OCI-LY7 (cell line): ENCODE measurements around the gene SLF1. TPM values are rescaled to one million over a fixed set of nuclear protein-coding genes. Genes with fewer than 3 reads are reported as not detected.

Source experiments
- BruUV-seq: library from RNA; stranded (reverse); fragments of 400-500 nt; replicated peaks from 2 replicates; lab custom pipeline; 2021; lab: Mats Ljungman, UMichigan
- CTCF ChIA-PET: fragments of 300-600 bp; sonication (Branson Sonifier 250); formaldehyde crosslinking; loops from one replicate; lab custom pipeline; 2022; ENCODE audit warnings: antibody characterized with exemption; ENCODE audit not compliant: unreplicated experiment; lab: Charles Lee
- POLR2A ChIA-PET: fragments of 300-600 bp; sonication (Branson Sonifier 250); formaldehyde crosslinking; loops from one replicate; lab custom pipeline; 2022; ENCODE audit warnings: antibody characterized with exemption; lab: Charles Lee
- DNase-seq: peaks from one replicate; pipeline ENCODE4 v3.0.0-alpha.2; 2015; ENCODE audit warnings: low spot score
- H2AFZ ChIP-seq: fragments of 200-600 bp; sonication (generic), shearing (Covaris generic); 2 replicates; pipeline ENCODE4 v1.6.1; 2014; ENCODE audit warnings: mild to moderate bottlenecking, antibody characterized with exemption, low read length, moderate library complexity
- H3K27ac ChIP-seq: fragments of 200-600 bp; sonication (generic); 2 replicates; pipeline ENCODE4 v1.5.1; 2014; ENCODE audit warnings: mixed run types, low read depth, mild to moderate bottlenecking, moderate library complexity, low read length, inconsistent platforms; ENCODE audit not compliant: poor library complexity, severe bottlenecking
- H3K36me3 ChIP-seq: fragments of 200-600 bp; sonication (generic); 2 replicates; pipeline ENCODE4 v1.6.1; 2014; ENCODE audit warnings: mild to moderate bottlenecking, antibody characterized with exemption, low read length, moderate library complexity, mixed read lengths; ENCODE audit not compliant: insufficient read depth
- H3K4me1 ChIP-seq: fragments of 200-600 bp; sonication (generic); 2 replicates; pipeline ENCODE4 v1.5.1; 2014; ENCODE audit warnings: mild to moderate bottlenecking, low read length; ENCODE audit not compliant: insufficient read depth, poor library complexity, severe bottlenecking
- H3K4me2 ChIP-seq: fragments of 200-600 bp; sonication (generic); 2 replicates; pipeline ENCODE4 v1.6.1; 2014; ENCODE audit warnings: mild to moderate bottlenecking, low read length
- H3K4me3 ChIP-seq: fragments of 200-600 bp; sonication (generic); 2 replicates; pipeline ENCODE4 v1.5.1; 2014; ENCODE audit warnings: mild to moderate bottlenecking, low read depth, low read length; ENCODE audit not compliant: poor library complexity, severe bottlenecking
- H3K79me2 ChIP-seq: fragments of 200-600 bp; sonication (generic); 2 replicates; pipeline ENCODE4 v1.6.1; 2016; ENCODE audit warnings: low read depth, mild to moderate bottlenecking, low read length, moderate library complexity, mixed read lengths; ENCODE audit not compliant: insufficient read depth
- H3K9me2 ChIP-seq: fragments of 200-600 bp; sonication (generic); 2 replicates; pipeline ENCODE4 v1.6.1; 2016; ENCODE audit warnings: mild to moderate bottlenecking, low read length, mixed read lengths; ENCODE audit not compliant: insufficient read depth
- H3K9me3 ChIP-seq: fragments of 200-600 bp; sonication (generic); 2 replicates; pipeline ENCODE4 v1.6.1; 2014; ENCODE audit warnings: mild to moderate bottlenecking, mixed run types, low read length, mixed read lengths
- H4K20me1 ChIP-seq: fragments of 200-600 bp; sonication (generic); 2 replicates; pipeline ENCODE4 v1.6.1; 2014; ENCODE audit warnings: mild to moderate bottlenecking, antibody characterized with exemption, low read length, moderate library complexity, mixed read lengths; ENCODE audit not compliant: insufficient read depth
- EZH2phosphoT487 ChIP-seq: fragments of 200-600 bp; sonication (generic); IDR thresholded peaks from 2 replicates; pipeline ENCODE4 v1.6.1; 2018; ENCODE audit warnings: low read depth, borderline replicate concordance, mild to moderate bottlenecking, mixed run types, antibody characterized with exemption, low read length, moderate library complexity, mixed read lengths
- intact Hi-C: fragments of 100-400 bp; cut with micrococcal nuclease; formaldehyde crosslinking; loops from one replicate; pipeline ENCODE4 v1.10.0; 2022; ENCODE audit not compliant: unreplicated experiment
- total RNA-seq, 2 experiments: library from RNA; depleted of rRNA in 1 of 2; stranded (reverse); fragments of >200 nt in 1 of 2; shearing (Covaris generic) in 1 of 2; gene quantifications; 2 replicates each; pipeline ENCODE4 v1.2.3, GENCODE V29; 2014 to 2022
- TF ChIP-seq, protein P1 (sequence below): fragments of 200-600 bp; sonication (generic); conservative IDR thresholded peaks from 2 replicates; pipeline ENCODE4 v1.5.1; 2014; ENCODE audit warnings: mild to moderate bottlenecking, antibody characterized with exemption, low read length, moderate library complexity, mixed read lengths

Gene SLF1
- total RNA-seq, 2 experiments from 2014 or later, result 16.0 to 20.9 TPM

DNA sequence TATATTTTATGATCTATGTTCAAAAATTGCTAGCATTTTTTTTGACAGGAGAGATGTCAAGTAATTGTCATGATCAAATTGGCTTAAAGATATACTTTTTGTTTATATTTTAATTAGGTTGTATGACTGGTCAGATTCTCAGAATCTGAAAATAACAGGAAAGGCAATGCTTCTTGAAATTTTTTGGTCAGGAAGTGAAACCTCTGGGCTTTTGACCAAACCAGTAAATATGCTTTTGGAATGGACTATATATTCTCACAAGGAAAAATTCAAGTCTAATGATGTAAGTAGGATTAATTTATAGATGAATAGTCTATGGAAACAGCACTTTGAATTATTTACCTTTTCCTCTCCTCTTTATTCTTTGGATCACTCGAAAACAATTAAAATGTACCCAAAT is 52.3 kb downstream of the SLF1 start:
- intact Hi-C loops, result no loop called here
- peaks cover 38% of the 10 kb centered on the region for H3K36me3 ChIP-seq
- H4K20me1 ChIP-seq, result no peaks in the 10 kb centered on the region
- no peaks in the 10 kb centered on the region for H3K4me1 ChIP-seq
- POLR2A ChIA-PET, result interaction anchor here (0.7 kb wide), 1 partner anchor 19 kb away, joined by 4 read pairs; no protein-coding TSS in a partner anchor
- no peak overlapping the region for H2AFZ ChIP-seq
- DNase-seq, result no peak
- H3K9me2 ChIP-seq, result no peaks in the 10 kb centered on the region
- no peak overlapping the region for H3K4me3 ChIP-seq
- no peaks in the 10 kb centered on the region for H3K9me3 ChIP-seq
- no peaks in the 10 kb centered on the region for H3K79me2 ChIP-seq
- TF ChIP-seq, protein P1, sequence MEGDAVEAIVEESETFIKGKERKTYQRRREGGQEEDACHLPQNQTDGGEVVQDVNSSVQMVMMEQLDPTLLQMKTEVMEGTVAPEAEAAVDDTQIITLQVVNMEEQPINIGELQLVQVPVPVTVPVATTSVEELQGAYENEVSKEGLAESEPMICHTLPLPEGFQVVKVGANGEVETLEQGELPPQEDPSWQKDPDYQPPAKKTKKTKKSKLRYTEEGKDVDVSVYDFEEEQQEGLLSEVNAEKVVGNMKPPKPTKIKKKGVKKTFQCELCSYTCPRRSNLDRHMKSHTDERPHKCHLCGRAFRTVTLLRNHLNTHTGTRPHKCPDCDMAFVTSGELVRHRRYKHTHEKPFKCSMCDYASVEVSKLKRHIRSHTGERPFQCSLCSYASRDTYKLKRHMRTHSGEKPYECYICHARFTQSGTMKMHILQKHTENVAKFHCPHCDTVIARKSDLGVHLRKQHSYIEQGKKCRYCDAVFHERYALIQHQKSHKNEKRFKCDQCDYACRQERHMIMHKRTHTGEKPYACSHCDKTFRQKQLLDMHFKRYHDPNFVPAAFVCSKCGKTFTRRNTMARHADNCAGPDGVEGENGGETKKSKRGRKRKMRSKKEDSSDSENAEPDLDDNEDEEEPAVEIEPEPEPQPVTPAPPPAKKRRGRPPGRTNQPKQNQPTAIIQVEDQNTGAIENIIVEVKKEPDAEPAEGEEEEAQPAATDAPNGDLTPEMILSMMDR, result no peak
- no peak for TF ChIP-seq EZH2phosphoT487
- CTCF ChIA-PET, result no interaction called here
- no peak overlapping the region for H3K4me2 ChIP-seq
- BruUV-seq, result no TSS peak
- no peak overlapping the region for H3K27ac ChIP-seq

DNA sequence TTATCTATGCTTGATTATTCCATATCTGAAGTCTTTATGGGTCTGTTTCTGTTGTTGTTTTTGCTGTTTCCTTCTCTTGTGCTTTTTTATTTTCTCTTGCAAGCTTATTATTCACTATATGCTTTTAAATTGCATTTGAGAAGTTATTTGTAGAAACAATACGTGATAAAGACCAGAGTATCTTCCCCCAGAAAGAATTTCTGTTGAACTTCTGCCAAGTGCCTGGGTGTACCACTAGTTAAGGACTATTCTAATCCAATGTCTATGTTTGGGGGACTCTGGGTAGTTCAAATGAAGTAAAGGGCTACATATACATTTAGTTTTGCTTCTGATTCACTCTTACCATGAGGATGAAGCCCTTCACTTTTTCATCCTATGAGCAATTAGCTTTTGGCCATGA is 54.3 kb downstream of the SLF1 start:
- no peak overlapping the region for H3K4me2 ChIP-seq
- H3K36me3 ChIP-seq, result peaks cover 33% of the 10 kb centered on the region
- intact Hi-C loops, result no loop called here
- no TSS peak for BruUV-seq
- no peaks in the 10 kb centered on the region for H3K9me3 ChIP-seq
- H4K20me1 ChIP-seq, result no peaks in the 10 kb centered on the region
- TF ChIP-seq, protein P1, result no peak
- TF ChIP-seq EZH2phosphoT487, result no peak
- H2AFZ ChIP-seq, result no peak overlapping the region
- H3K27ac ChIP-seq, result no peak overlapping the region
- no peaks in the 10 kb centered on the region for H3K4me1 ChIP-seq
- no peak for DNase-seq
- CTCF ChIA-PET, result no interaction called here
- POLR2A ChIA-PET, result interaction anchor here (0.6 kb wide), 3 partner anchors 61 to 503 kb away, joined by 3 to 5 read pairs (median 3); no protein-coding TSS in a partner anchor
- H3K4me3 ChIP-seq, result no peak overlapping the region
- no peaks in the 10 kb centered on the region for H3K79me2 ChIP-seq
- H3K9me2 ChIP-seq, result no peaks in the 10 kb centered on the region

GRCh38 chr5:94674490-94675382 is 56.3 kb downstream of the SLF1 start:
- peaks cover 27% of the 10 kb centered on the region for H3K36me3 ChIP-seq
- H4K20me1 ChIP-seq, result no peaks in the 10 kb centered on the region
- no peak overlapping the region for H2AFZ ChIP-seq
- BruUV-seq, result no TSS peak
- ChIA-PET POLR2A (interaction anchor here (0.6 to 0.9 kb wide), 2 partner anchors 16 to 28 kb away, joined by 3 read pairs; no protein-coding TSS in a partner anchor), CTCF (no interaction called here)
- intact Hi-C loops, result no loop called here
- H3K4me2 ChIP-seq, result no peak overlapping the region
- TF ChIP-seq, protein P1, result no peak
- no peak for TF ChIP-seq EZH2phosphoT487
- no peaks in the 10 kb centered on the region for H3K9me3 ChIP-seq
- no peak overlapping the region for H3K4me3 ChIP-seq
- no peaks in the 10 kb centered on the region for H3K9me2 ChIP-seq
- H3K79me2 ChIP-seq, result no peaks in the 10 kb centered on the region
- H3K27ac ChIP-seq, result no peak overlapping the region
- no peaks in the 10 kb centered on the region for H3K4me1 ChIP-seq
- no peak for DNase-seq
